PFSK-1 (cell line): ENCODE results near the gene SLIT3.

ENCODE experiments used
- FOXP2 ChIP-seq: optimal IDR thresholded peaks from 2 replicates; pipeline ENCODE3; 2011; ENCODE audit warnings: borderline replicate concordance, control low read depth, inconsistent platforms; ENCODE audit not compliant: insufficient read depth; ENCODE audit errors: extremely low read length, extremely low read depth
- POLR2AphosphoS5 ChIP-seq: IDR thresholded peaks from 2 replicates; pipeline ENCODE4 v1.6.1; 2012; ENCODE audit warnings: low read depth, mild to moderate bottlenecking, control low read depth, low read length, moderate library complexity
- REST ChIP-seq, 2 experiments: IDR thresholded peaks; 2 replicates each; pipeline versions ENCODE4 v1.6.1 to v1.8.0; 2011 to 2012; ENCODE audit warnings: low read depth in 2 of 2, low read length in 2 of 2, control low read depth in 1 of 2, inconsistent platforms in 1 of 2, mild to moderate bottlenecking in 1 of 2, moderate library complexity in 1 of 2; ENCODE audit not compliant: insufficient read depth in 1 of 2
- SIN3A ChIP-seq: IDR thresholded peaks from 2 replicates; pipeline ENCODE4 v1.6.1; 2012; ENCODE audit warnings: mild to moderate bottlenecking, low read length, moderate library complexity, borderline replicate concordance; ENCODE audit not compliant: insufficient read depth
- TAF1 ChIP-seq: IDR thresholded peaks from 2 replicates; pipeline ENCODE4 v1.6.1; 2012; ENCODE audit warnings: low read length, control low read depth, borderline replicate concordance; ENCODE audit not compliant: insufficient read depth

SLIT3 gene

GRCh38 chr5:169174923-169175322, 126.0 kb downstream of the SLIT3 start:
- no peak for TF ChIP-seq POLR2AphosphoS5
- TF ChIP-seq TAF1, result no peak

- TF ChIP-seq TAF1 (no peak), FOXP2 (no peak), SIN3A (no peak), POLR2AphosphoS5 (no peak), REST (IDR thresholded peaks at IDR 0.05; ENCODE audit: insufficient read depth in 1 of 2, low read depth in 2 of 2, low read length in 2 of 2) (no peak)
These were observed 127.6 kb downstream of the SLIT3 start for GRCh38 chr5:169173372-169173771.

- no peak for TF ChIP-seq REST (IDR thresholded peaks at IDR 0.05; ENCODE audit: insufficient read depth in 1 of 2, low read depth in 2 of 2, low read length in 2 of 2)
- no peak for TF ChIP-seq POLR2AphosphoS5
- no peak for TF ChIP-seq TAF1
- no peak for TF ChIP-seq FOXP2
- TF ChIP-seq SIN3A, result no peak
These were observed 129.4 kb downstream of the SLIT3 start for GRCh38 chr5:169171515-169171914.

GRCh38 chr5:169169783-169170182, 131.2 kb downstream of the SLIT3 start:
- TF ChIP-seq REST (IDR thresholded peaks at IDR 0.05; ENCODE audit: insufficient read depth in 1 of 2, low read depth in 2 of 2, low read length in 2 of 2), result no peak
- TF ChIP-seq FOXP2, result no peak
- no peak for TF ChIP-seq SIN3A
- TF ChIP-seq TAF1, result no peak
- TF ChIP-seq POLR2AphosphoS5, result no peak

- no peak for TF ChIP-seq FOXP2
- TF ChIP-seq POLR2AphosphoS5, result no peak
- TF ChIP-seq TAF1, result no peak
- TF ChIP-seq SIN3A, result no peak
- no peak for TF ChIP-seq REST (IDR thresholded peaks at IDR 0.05; ENCODE audit: insufficient read depth in 1 of 2, low read depth in 2 of 2, low read length in 2 of 2)
These were observed 132.7 kb downstream of the SLIT3 start for GRCh38 chr5:169168280-169168679.

GRCh38 chr5:169166078-169166477, 134.9 kb downstream of the SLIT3 start:
- no peak for TF ChIP-seq TAF1
- TF ChIP-seq POLR2AphosphoS5, result no peak
- TF ChIP-seq FOXP2, result no peak
- no peak for TF ChIP-seq SIN3A
- no peak for TF ChIP-seq REST (IDR thresholded peaks at IDR 0.05; ENCODE audit: insufficient read depth in 1 of 2, low read depth in 2 of 2, low read length in 2 of 2)
